GM19025 (cell line): ENCODE data around the gene TOMM7.
A peak's percentile ranks its signal among the peaks of the same experiment; 100 is the strongest.

Source experiments
- ATAC-seq: cut with Tn5 transposase; IDR thresholded peaks from one replicate; pipeline ENCODE4 v1.9.1; 2021; ENCODE audit warnings: mild to moderate bottlenecking, low read depth, moderate library complexity; ENCODE audit not compliant: unreplicated experiment

TOMM7 gene

GRCh38 chr7:22822486-22823141 is at the start of gene TOMM7:
Gene TOMM7, minus strand, starts transcription at chr7:22822849. Its CDS starts 70 bp downstream, at chr7:22822779.
- peak; percentile 82 for ATAC-seq

DNA sequence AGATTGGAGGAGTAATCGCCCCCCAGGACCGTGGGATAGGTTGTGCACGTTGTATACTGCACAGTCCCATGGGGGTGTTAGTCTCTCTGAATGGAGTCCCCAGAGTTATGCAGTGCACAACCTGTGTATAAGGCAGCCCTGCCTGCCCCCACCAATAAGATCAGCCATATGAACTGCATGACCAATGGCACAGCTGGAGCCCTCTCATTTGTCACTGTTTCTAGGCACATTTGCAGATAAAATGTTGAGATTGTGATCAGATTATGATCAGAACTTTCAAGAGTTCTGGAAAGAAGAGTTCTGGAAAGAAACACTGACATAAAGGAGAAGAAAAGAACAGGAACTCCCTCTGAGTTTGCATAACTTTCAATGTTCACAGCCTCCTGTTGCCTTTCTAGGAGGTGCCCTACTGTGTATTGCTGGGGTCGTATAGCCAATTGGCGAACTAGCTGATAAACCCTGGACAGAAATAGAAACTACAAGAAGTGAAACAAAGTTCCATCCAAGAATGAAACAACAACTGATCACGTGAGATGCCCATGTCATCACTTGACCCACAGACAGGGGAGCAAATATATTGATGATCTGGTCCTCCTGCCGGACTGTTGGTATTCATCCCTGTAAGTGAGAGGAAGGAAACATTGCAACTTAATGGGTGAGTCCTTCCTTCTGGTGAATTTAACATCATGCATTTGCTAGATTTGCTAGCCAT is 49.6 kb upstream of the TOMM7 start:
- peak; percentile 98 for ATAC-seq

- ATAC-seq: no peak
Measured at GRCh38 chr7:22871661-22872060, 49.0 kb upstream of the TOMM7 start.

DNA sequence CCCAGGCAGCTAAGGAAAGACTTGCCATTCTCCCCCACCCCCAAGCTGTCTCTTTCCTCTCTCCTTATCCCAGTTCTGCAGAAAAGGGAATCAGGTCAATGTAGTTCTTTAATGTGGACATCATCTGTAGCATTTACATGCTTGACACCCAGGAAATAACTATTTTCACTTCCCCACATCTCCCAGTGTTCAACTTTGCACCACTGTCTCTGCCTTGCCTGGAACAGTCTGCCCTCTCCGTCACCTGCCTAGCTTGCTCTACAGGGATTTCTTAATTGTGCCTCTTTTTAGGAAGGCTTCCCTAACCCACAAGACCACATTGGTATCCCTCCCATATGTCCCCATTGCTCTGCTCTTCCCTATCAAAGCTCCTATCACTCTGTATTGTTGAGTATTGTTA is 45.9 kb upstream of the TOMM7 start:
- no peak for ATAC-seq

GRCh38 chr7:22867589-22867988 is 44.9 kb upstream of the TOMM7 start:
- no peak for ATAC-seq

- no peak for ATAC-seq
Measured at GRCh38 chr7:22867003-22867402, 44.4 kb upstream of the TOMM7 start.

DNA sequence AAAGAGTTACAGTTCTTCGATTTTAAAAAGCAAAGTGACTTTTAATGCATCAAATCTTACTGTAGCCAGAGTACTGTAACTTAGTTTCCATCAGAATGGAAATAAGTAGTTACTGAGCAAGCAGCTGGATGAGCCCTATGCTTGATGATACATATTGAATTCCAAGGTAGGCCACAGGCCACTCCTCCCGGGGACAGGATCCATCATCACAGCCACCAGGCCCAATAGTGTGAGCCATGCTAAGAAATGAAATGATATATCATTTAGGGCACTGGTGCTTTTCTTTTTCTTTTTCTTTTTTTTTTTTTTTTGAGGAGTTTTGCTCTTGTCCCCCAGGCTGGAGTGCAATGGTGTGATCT is 42.9 kb upstream of the TOMM7 start:
- ATAC-seq: no peak

- ATAC-seq: no peak
Measured at GRCh38 chr7:22864855-22865601, 42.4 kb upstream of the TOMM7 start.

GRCh38 chr7:22864301-22864700 is 41.7 kb upstream of the TOMM7 start:
- ATAC-seq: no peak

DNA sequence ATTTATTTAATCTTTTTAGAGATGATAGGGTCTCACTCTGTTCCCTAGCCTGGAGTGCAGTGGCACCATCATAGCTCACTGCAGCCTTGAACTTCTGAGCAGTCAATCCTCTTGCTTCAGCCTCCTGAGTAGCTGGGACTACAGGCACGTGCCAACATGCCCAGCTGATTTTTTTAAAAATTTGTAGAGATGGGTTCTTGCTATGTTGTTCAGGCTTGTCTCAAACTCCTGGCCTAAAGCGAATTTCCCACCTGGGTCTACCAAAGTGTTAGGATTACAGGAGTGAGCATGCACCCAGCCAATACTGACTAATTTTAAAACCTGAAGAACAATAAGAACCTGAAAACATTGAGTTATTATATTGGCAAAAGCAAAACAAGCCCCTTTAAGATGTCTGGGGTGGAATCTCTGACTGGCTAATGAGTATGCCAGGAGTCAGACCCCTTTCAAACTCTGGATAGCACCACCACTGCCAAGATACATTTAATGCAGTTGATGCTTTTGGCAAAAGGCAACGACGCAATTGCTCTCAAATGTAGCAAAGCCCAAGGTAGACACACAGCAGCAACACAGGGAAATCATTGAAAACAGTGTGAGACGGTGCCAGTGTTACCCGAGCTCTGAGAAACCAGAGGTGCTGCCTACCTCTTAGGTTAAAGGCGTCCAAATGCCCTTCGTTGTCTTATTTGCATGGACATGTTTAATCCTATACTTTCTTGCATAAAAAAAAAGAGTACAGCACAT is 40.7 kb upstream of the TOMM7 start:
- no peak for ATAC-seq

DNA sequence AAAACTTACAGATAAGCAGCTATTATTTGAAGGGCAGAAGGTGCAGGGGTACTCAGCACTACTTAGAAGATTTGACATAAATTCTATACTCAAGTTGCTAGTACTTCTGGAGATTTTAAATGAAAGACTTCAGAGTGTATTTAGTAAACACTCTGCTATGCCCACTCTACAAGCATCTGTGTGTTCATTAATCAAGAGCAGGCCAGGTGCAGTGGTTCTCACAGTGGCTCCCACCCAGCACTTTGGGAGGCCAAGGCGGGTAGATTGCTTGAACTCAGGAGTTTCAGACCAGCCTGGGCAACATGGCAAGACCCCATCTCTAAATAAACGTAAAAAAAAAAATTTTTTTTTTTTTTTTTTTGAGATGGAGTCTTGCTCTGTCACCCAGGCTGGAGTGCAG is 38.9 kb upstream of the TOMM7 start:
- no peak for ATAC-seq

- ATAC-seq: no peak
Measured at GRCh38 chr7:22860784-22861482, 38.3 kb upstream of the TOMM7 start.

- ATAC-seq: no peak
Measured at GRCh38 chr7:22860337-22860736, 37.7 kb upstream of the TOMM7 start.

- no peak for ATAC-seq
Measured at GRCh38 chr7:22859641-22860290, 37.1 kb upstream of the TOMM7 start.

DNA sequence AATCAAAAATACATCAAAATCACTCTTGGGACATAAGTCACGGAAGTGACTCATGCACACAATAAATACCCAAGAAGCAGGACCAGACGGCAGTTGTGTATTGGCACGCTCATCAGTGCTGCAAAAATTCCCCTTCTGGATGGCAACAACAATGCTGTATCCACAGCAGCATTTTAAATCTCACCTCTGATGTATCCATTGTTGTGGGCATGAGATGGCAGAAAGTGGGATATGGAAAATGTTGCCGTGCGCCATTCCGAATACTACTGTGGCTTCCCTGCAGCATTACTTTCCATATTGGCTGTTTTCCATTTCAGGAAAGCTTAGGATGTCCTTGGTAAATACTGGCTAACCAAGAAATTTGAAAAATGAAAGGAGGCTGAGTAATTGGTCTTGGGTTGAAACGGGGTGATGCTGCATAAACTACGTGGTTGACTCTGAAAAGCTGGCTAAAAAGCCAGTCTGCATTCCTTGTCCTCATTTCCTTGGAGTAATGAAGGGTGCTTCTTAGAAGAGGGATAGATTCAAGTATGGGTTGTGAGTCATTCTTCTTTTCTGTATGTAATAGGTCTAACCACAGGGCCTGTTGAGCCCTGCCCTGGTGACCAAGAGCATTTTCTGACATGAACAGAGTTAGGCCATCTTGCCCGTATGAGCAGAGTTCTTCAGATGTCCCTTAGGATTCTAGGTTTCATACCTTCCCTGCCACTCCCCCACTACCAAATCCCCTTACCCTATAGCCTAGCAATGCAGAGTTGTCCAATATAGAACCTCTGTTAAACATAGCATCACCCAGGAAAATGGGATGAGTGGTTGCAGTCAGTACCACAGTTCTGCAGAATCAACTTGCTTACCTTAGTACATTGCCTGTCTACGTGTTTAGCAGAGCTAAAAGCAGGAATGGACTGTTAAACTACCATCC is 36.3 kb upstream of the TOMM7 start:
- ATAC-seq: no peak

- ATAC-seq: no peak
Measured at GRCh38 chr7:22858274-22858639, 35.6 kb upstream of the TOMM7 start.

DNA sequence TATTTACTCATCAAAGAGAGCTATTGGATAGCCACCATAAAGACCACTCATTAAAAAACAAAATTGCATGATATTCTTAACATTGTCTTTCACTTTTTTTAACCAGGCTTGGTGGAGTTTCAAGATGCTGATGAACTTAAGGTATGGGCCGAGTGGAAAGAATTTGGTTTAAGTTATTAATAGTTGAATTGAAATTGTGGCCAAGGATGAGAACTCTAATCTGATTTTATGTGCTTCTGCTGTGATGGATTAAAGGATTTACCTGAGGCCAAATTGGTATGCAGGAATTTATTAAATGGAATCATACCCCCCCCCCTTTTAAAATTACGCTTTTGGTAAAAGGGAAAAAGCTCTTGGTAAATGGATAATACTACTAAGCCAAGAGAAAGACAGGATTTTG is 33.8 kb upstream of the TOMM7 start:
- ATAC-seq: no peak

DNA sequence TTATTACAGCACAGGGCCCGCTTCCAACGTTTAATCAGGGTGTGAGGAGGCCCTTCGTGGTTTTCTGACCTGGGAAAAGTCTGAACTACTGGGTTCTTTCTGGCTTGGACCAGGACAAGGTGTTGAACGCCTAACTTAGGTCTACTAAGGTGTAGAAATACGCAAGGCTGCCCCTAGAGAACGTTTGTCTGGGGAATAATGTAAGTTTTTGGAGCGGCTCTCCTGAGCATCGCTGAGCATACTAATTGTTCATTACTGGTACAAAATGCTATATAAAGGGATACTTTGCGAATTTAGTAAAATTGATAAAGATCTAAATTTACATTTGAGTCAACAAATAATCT is 32.4 kb upstream of the TOMM7 start:
- no peak for ATAC-seq
